A549 (cell line): Measurements from ENCODE around the gene ZNF594. TPM values are rescaled to one million over a fixed set of nuclear protein-coding genes. Genes with fewer than 3 reads are reported as not detected.
"Not testable (repeated sequence)": the region's sequence is repeated elsewhere in the genome, so short reads cannot be mapped to it uniquely, and the experiment has no call there.

Experiments
- ATAC-seq, 2 experiments: fragments of 200-7000 bp in 1 of 2; fragments of >200 bp in 1 of 2; cut with Nextera tagmentation in 1 of 2; cut with Tn5 transposase in 1 of 2; 3 replicates each; pipeline versions ENCODE4 v1.8.0 to v1.9.1; 2018 to 2020; ENCODE audit warnings: mild to moderate bottlenecking in 1 of 2, moderate library complexity in 1 of 2
- CTCF ChIA-PET: fragments of 300-600 bp; sonication (Branson Sonifier 250); formaldehyde crosslinking; extraction: SDS; loops from one replicate; lab custom pipeline; 2021; ENCODE audit warnings: antibody characterized with exemption, inconsistent platforms; lab: Yijun Ruan, JAX
- POLR2A ChIA-PET: fragments of 350-600 bp; formaldehyde crosslinking; extraction: SDS; loops from one replicate; lab custom pipeline; 2021; ENCODE audit warnings: antibody characterized with exemption, inconsistent platforms; lab: Yijun Ruan, JAX
- DNase-seq, 2 experiments: peaks; one replicate each; pipeline versions ENCODE4 v3.0.0 to v3.0.0-alpha.2; 2011 to 2016; ENCODE audit warnings: low read depth in 1 of 2, low spot score in 1 of 2
- FAIRE-seq: peaks from 2 replicates; lab custom pipeline; 2011; peaks lifted over from hg19 to GRCh38; lab: Jason Lieb, UNC
- H3K27ac ChIP-seq, 2 experiments: fragments of >200 bp; sonication (Bioruptor Twin); formaldehyde crosslinking; 3 replicates each; pipeline ENCODE4 v1.5.1; 2016 to 2017
- H3K4me1 ChIP-seq: fragments of >200 bp; sonication (Bioruptor Twin); formaldehyde crosslinking; 3 replicates; pipeline ENCODE4 v1.6.1; 2016
- H3K4me2 ChIP-seq: fragments of >200 bp; sonication (Bioruptor Twin); formaldehyde crosslinking; 3 replicates; pipeline ENCODE4 v1.6.1; 2016
- H3K4me3 ChIP-seq: fragments of >200 bp; sonication (Bioruptor Twin); formaldehyde crosslinking; 3 replicates; pipeline ENCODE4 v1.5.1; 2016
- H3K9me3 ChIP-seq: fragments of >200 bp; sonication (Bioruptor Twin); formaldehyde crosslinking; 3 replicates; pipeline ENCODE4 v1.6.1; 2016
- CBX2 ChIP-seq: fragments of 200-600 bp; sonication (generic); IDR thresholded peaks from 2 replicates; pipeline ENCODE4 v1.6.1; 2016; ENCODE audit warnings: low read depth, mild to moderate bottlenecking, borderline replicate concordance
- CBX8 ChIP-seq: fragments of 200-600 bp; sonication (generic); IDR thresholded peaks from 2 replicates; pipeline ENCODE4 v1.6.1; 2016
- CEBPB ChIP-seq, 2 experiments: fragments of >200 bp in 1 of 2; sonication (Bioruptor Twin) in 1 of 2; formaldehyde crosslinking in 1 of 2; IDR thresholded peaks; 2 replicates each; pipeline ENCODE4 v1.6.1; 2012 to 2016
- EHMT2 ChIP-seq: fragments of 200-600 bp; sonication (generic); IDR thresholded peaks from 2 replicates; pipeline ENCODE4 v1.6.1; 2016; ENCODE audit warnings: antibody characterized with exemption, low read depth, mild to moderate bottlenecking, moderate library complexity
- HEYL ChIP-seq: fragments of 250-450 bp; sonication (Bioruptor Pico); IDR thresholded peaks from 2 replicates; pipeline ENCODE4 v1.8.0; 2021; ENCODE audit warnings: mild to moderate bottlenecking, moderate library complexity
- JUN ChIP-seq, 2 experiments: fragments of >200 bp; sonication (Bioruptor Twin); formaldehyde crosslinking; IDR thresholded peaks; 2 replicates in 1 of 2; 3 replicates in 1 of 2; pipeline ENCODE4 v1.6.1; 2016 to 2017
- KDM1A ChIP-seq: fragments of 200-600 bp; sonication (generic); IDR thresholded peaks from 2 replicates; pipeline ENCODE4 v1.6.1; 2016; ENCODE audit warnings: low read depth, mild to moderate bottlenecking
- NR3C1 ChIP-seq: fragments of >200 bp; sonication (Bioruptor Twin); formaldehyde crosslinking; IDR thresholded peaks from 3 replicates; pipeline ENCODE4 v1.6.1; 2017
- PHF8 ChIP-seq: fragments of 200-600 bp; sonication (generic); IDR thresholded peaks from 2 replicates; pipeline ENCODE4 v1.6.1; 2016; ENCODE audit warnings: low read depth, mild to moderate bottlenecking, antibody characterized with exemption, moderate library complexity, borderline replicate concordance
- RNF2 ChIP-seq: fragments of 200-600 bp; sonication (generic); IDR thresholded peaks from 2 replicates; pipeline ENCODE4 v1.6.1; 2016; ENCODE audit warnings: low read depth, mild to moderate bottlenecking, antibody characterized with exemption, moderate library complexity, borderline replicate concordance
- SMC3 ChIP-seq: fragments of >200 bp; sonication (Bioruptor Twin); formaldehyde crosslinking; IDR thresholded peaks from 3 replicates; pipeline ENCODE4 v1.6.1; 2018; ENCODE audit warnings: inconsistent platforms
- SREBF2 ChIP-seq: fragments of 450-650 bp; IDR thresholded peaks from 2 replicates; pipeline ENCODE4 v1.6.1; 2014; ENCODE audit warnings: mild to moderate bottlenecking, moderate library complexity
- TP53 ChIP-seq: fragments of 250-450 bp; sonication (Bioruptor Pico); IDR thresholded peaks from 2 replicates; pipeline ENCODE4 v1.5.0; 2021; ENCODE audit warnings: mild to moderate bottlenecking, moderate library complexity
- WGBS: methylation state at CpG from one replicate; pipeline ENCODE4 v1.1.6; 2017; ENCODE audit errors: missing lambda C conversion rate; 5-methylcytosine and 5-hydroxymethylcytosine counted together
- polyA plus RNA-seq, 4 experiments: library from polyadenylated mRNA; depleted of rRNA in 3 of 4; stranded (reverse); fragments of >200 nt; fragmentation: RNase III in 1 of 4; extraction: RNeasy Plus Mini Kit Qiagen cat#74134 plus additional on column Dnase treatment in 1 of 4; gene quantifications; 2 replicates in 3 of 4; 3 replicates in 1 of 4; pipeline ENCODE4 v1.2.3, GENCODE V29; 2011 to 2017
- TF ChIP-seq, protein P1 (sequence below): fragments of >200 bp; sonication (Bioruptor Twin); formaldehyde crosslinking; IDR thresholded peaks from 3 replicates; pipeline ENCODE4 v1.5.1; 2016
- TF ChIP-seq, protein P2 (sequence below): IDR thresholded peaks from 2 replicates; pipeline ENCODE4 v1.6.1; 2012; ENCODE audit warnings: low read depth, borderline replicate concordance
- TF ChIP-seq, protein P3 (sequence below): IDR thresholded peaks from 2 replicates; pipeline ENCODE4 v1.6.1; 2012
- TF ChIP-seq, protein P4 (sequence below): IDR thresholded peaks from 2 replicates; pipeline ENCODE4 v1.6.1; 2012

Gene ZNF594
- polyA plus RNA-seq, 2 of the 4 experiments (the other 2 are of a cell fraction): 2.2 to 4.3 TPM

DNA sequence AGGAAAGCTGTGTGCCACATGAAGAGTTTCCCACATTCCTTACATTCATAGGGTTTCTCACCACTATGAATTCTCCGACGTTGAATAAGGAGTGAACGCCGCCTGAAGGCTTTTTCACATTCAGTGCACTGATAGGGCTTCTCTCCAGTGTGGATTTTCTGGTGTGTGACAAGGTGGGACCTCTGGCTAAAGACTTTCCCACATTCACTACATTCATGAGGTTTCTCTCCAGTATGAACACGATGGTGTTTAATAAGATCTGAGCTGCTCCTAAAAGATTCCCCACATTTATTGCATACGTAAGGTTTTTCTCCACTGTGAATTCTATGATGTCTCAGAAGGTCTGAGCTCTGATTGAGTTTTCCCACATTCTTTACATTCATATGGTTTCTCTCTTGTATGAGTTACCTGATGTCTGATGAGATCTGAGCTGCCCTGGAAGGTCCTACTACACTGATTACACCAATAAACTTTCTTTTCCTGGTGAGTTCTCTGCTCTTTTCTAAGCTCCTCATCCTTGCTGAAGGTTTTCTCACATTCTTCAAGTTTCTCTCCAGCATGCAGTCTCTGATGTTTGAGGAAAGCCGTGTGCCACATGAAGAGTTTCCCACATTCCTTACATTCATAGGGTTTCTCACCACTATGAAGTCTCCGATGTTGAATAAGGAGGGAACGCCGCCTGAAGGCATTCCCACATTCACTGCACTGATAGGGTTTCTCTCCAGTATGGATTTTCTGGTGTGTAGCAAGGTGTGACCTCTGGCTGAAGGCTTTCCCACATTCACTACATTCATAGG, 10.0 kb downstream of the ZNF594 start:
- POLR2A ChIA-PET: interaction anchor here (1.4 kb wide), 1 partner anchor 10 kb away, joined by 5 read pairs; the partner anchor contains the start of gene ZNF594
- CTCF ChIA-PET: interaction anchor here (1.2 to 3.4 kb wide), 2 partner anchors 10 to 15 kb away, joined by 3 to 20 read pairs; partner anchors contain the start of gene ZNF594
- no peak for DNase-seq

DNA sequence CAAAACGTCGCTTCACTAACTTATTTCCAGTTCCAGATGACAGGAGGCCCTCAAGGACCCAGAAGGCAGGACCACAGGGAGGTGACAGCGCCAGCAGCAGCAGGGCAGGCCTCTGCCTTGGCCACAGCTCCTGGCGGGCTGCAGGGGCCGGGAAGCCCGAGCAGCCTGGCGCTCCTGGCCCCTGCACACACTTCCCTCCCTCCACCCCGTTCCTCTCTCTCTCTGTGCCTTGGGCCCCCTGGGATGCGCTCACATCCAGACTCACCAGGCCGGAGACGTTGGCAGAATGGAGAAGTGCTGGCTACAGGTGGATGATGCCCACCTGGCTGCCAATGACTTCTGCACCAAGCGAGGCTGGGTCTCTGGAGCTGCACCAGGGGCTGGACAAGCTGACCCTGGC, 12.7 kb downstream of the ZNF594 start:
- Histone ChIP-seq H3K4me1 (no peaks in the 10 kb centered on the region), H3K4me2 (no peak overlapping the region), H3K4me3 (no peak overlapping the region), H3K9me3 (peaks cover 96% of the 10 kb centered on the region), H3K27ac (no peak overlapping the region)
- ChIA-PET CTCF (interaction anchor here (1.2 kb wide), 1 partner anchor 194 kb away, joined by 3 read pairs; no protein-coding TSS in a partner anchor), POLR2A (no interaction called here)
- ATAC-seq: no peak
- 76% methylated on average over 12 of the region's 12 CpGs for WGBS
- no peak for DNase-seq
- FAIRE-seq: no peak
- no peak for TF ChIP-seq HEYL
- TF ChIP-seq RNF2: no peak
- TF ChIP-seq EHMT2: no peak
- TF ChIP-seq CBX2: no peak
- TF ChIP-seq, protein P1, sequence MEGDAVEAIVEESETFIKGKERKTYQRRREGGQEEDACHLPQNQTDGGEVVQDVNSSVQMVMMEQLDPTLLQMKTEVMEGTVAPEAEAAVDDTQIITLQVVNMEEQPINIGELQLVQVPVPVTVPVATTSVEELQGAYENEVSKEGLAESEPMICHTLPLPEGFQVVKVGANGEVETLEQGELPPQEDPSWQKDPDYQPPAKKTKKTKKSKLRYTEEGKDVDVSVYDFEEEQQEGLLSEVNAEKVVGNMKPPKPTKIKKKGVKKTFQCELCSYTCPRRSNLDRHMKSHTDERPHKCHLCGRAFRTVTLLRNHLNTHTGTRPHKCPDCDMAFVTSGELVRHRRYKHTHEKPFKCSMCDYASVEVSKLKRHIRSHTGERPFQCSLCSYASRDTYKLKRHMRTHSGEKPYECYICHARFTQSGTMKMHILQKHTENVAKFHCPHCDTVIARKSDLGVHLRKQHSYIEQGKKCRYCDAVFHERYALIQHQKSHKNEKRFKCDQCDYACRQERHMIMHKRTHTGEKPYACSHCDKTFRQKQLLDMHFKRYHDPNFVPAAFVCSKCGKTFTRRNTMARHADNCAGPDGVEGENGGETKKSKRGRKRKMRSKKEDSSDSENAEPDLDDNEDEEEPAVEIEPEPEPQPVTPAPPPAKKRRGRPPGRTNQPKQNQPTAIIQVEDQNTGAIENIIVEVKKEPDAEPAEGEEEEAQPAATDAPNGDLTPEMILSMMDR: no peak
- TF ChIP-seq CEBPB (IDR thresholded peaks at IDR 0.05): no peak
- TF ChIP-seq SREBF2: no peak
- TF ChIP-seq PHF8: no peak
- TF ChIP-seq NR3C1: no peak
- TF ChIP-seq SMC3: no peak
- TF ChIP-seq JUN (IDR thresholded peaks at IDR 0.05): no peak
- TF ChIP-seq TP53 (CRISPR knock-in tag): no peak
- TF ChIP-seq, protein P2, sequence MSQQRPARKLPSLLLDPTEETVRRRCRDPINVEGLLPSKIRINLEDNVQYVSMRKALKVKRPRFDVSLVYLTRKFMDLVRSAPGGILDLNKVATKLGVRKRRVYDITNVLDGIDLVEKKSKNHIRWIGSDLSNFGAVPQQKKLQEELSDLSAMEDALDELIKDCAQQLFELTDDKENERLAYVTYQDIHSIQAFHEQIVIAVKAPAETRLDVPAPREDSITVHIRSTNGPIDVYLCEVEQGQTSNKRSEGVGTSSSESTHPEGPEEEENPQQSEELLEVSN: no peak
- TF ChIP-seq, protein P3, sequence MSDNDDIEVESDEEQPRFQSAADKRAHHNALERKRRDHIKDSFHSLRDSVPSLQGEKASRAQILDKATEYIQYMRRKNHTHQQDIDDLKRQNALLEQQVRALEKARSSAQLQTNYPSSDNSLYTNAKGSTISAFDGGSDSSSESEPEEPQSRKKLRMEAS: no peak
- TF ChIP-seq, protein P4, sequence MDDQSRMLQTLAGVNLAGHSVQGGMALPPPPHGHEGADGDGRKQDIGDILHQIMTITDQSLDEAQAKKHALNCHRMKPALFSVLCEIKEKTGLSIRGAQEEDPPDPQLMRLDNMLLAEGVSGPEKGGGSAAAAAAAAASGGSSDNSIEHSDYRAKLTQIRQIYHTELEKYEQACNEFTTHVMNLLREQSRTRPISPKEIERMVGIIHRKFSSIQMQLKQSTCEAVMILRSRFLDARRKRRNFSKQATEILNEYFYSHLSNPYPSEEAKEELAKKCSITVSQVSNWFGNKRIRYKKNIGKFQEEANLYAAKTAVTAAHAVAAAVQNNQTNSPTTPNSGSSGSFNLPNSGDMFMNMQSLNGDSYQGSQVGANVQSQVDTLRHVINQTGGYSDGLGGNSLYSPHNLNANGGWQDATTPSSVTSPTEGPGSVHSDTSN: no peak

More for the DNA sequence above, 10.0 kb downstream of the ZNF594 start:
- no peak for FAIRE-seq
- TF ChIP-seq CBX8 (no peak), KDM1A (peak; percentile 79)
- TF ChIP-seq, protein P3: 0 out of 2 replicates have a peak, but pooled peaks have one; percentile 21
- 76% methylated on average over 10 of the region's 10 CpGs for WGBS
- H3K4me1 ChIP-seq: no peaks in the 10 kb centered on the region
- H3K9me3 ChIP-seq: peaks cover 100% of the 10 kb centered on the region
- no peak overlapping the region for H3K4me3 ChIP-seq
- no peak overlapping the region for H3K4me2 ChIP-seq
- ATAC-seq: no peak
- no peak overlapping the region for H3K27ac ChIP-seq

DNA sequence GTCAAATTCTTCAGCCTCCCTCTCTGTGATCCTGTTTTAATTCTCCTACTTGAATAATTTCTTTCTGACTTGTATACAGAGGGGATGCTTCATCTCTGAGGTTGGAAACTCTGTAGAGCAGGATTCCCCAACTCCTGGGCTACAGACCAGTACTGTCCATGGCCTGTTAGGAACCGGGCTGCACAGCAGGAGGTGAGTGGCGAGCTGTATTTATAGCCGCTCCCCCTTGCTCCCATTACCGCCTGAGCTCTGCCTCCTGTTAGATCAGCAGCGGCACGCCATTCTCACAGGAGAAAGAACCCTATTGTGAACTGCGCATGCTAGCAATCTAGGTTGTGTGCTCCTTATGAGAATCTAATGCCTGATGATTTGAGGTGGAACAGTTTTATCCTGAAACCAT, 16.6 kb downstream of the ZNF594 start:
- POLR2A ChIA-PET: interaction anchor here (1.1 kb wide), 1 partner anchor 16 kb away, joined by 3 read pairs; the partner anchor contains the start of gene ZNF594
- H3K4me2 ChIP-seq, H3K27ac ChIP-seq, FAIRE-seq, H3K4me3 ChIP-seq, CTCF ChIA-PET, DNase-seq, ATAC-seq, H3K4me1 ChIP-seq: not testable (repeated sequence)
- WGBS: 76% methylated on average over 7 of the region's 7 CpGs
- peaks cover 81% of the 10 kb centered on the region for H3K9me3 ChIP-seq

DNA sequence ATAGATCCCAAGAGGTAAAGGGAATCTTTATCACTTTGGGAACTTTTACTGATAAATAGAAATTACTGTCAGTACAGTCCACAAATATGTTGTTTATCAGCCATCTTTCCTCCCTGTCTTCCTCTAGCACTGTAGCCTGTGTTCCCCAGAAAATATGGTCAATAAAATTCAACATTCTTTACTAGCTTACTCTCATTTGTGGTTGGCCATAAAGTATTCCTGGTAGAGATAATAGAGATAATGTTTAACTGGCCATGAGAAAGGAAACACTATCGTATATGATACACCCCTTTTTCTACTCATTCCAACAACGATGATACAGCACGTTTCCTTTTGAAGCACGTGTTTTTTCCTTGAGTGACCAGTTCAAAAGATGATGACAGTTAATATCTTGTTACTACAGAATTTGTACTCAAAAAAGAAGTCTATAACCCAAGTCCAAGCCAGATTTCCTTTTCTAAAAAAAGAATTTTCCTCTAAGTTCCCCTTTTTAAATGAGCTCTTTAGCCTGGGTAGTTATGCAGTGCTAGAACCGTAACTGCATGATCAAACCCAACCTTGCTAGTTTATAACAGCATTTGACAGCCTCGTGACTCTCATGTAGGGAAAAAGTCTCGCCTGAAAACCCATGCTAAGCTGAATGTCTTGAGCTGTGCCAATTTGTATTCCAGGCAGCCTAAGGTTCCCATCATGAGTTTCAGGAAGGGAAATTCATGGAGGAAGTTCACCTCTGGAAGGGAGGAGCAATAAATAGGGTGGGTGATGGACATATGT, 25.7 kb downstream of the ZNF594 start:
- FAIRE-seq, H3K27ac ChIP-seq, H3K4me1 ChIP-seq, H3K4me3 ChIP-seq, CTCF ChIA-PET, POLR2A ChIA-PET, H3K4me2 ChIP-seq, ATAC-seq, DNase-seq: not testable (repeated sequence)
- WGBS: 17% methylated on average over 7 of the region's 7 CpGs
- H3K9me3 ChIP-seq: peaks cover 32% of the 10 kb centered on the region
